Thyroid gland (tissue), 4 donors: ENCODE measurements around the gene TNFSF13B. TPM values are rescaled to one million over a fixed set of nuclear protein-coding genes. Genes with fewer than 3 reads are reported as not detected.

Experiments used
- DNase-seq, 2 donors: peaks; one replicate each; pipeline ENCODE4 v3.0.0-alpha.2; 2019
- H3K27ac ChIP-seq, 3 donors: fragments of 200-600 bp; sonication (generic); 1 replicate in 2 of 3; 2 replicates in 1 of 3; pipeline ENCODE4 v1.5.1; 2016 to 2019; ENCODE audit warnings: mild to moderate bottlenecking in 1 of 3, moderate library complexity in 1 of 3
- H3K27me3 ChIP-seq: fragments of 200-600 bp; sonication (generic); one replicate; pipeline ENCODE4 v1.5.1; 2019
- H3K36me3 ChIP-seq, 2 donors: fragments of 200-600 bp; sonication (generic); one replicate each; pipeline ENCODE4 v1.5.1; 2016 to 2019
- H3K4me1 ChIP-seq, 2 donors: fragments of 200-600 bp; sonication (generic); one replicate each; pipeline ENCODE4 v1.5.1; 2017 to 2019
- H3K4me3 ChIP-seq, 3 donors: fragments of 200-600 bp; sonication (generic); replicated peaks in 1 of 3; 1 replicate in 2 of 3; 2 replicates in 1 of 3; pipeline ENCODE4 v1.5.1; 2016; ENCODE audit warnings: mild to moderate bottlenecking in 1 of 3
- H3K9me3 ChIP-seq: fragments of 200-600 bp; sonication (generic); one replicate; pipeline ENCODE4 v1.5.1; 2017
- CTCF ChIP-seq, 6 experiments: fragments of 200-600 bp in 3 of 6; fragments of 450-650 bp in 3 of 6; sonication (generic) in 3 of 6; IDR thresholded peaks; one replicate each; pipeline ENCODE4 v1.5.1; 2016 to 2019; ENCODE audit warnings: antibody characterized with exemption in 6 of 6, mild to moderate bottlenecking in 2 of 6, inconsistent platforms in 1 of 6, moderate library complexity in 1 of 6
- POLR2A ChIP-seq, 2 donors: fragments of 450-650 bp; IDR thresholded peaks; one replicate each; pipeline ENCODE4 v1.6.1; 2017; ENCODE audit warnings: antibody characterized with exemption in 2 of 2, mild to moderate bottlenecking in 2 of 2, moderate library complexity in 1 of 2
- WGBS, 2 donors: methylation state at CpG; one replicate each; pipeline ENCODE4 v1.1.5; 2017; 5-methylcytosine and 5-hydroxymethylcytosine counted together
- intact Hi-C: fragments of 100-400 bp; cut with DNase I; formaldehyde crosslinking; loops from one replicate; pipeline ENCODE4 v1.15.1; 2023
- total RNA-seq, 4 donors: library from RNA; depleted of rRNA; stranded (reverse); fragments of >200 nt; gene quantifications; one replicate each; pipeline ENCODE4 v1.2.3, GENCODE V29; 2016

The TNFSF13B gene
- total RNA-seq, 4 donors from 2014 or later = 1.3 to 4.6 (median 2.6) TPM

- intact Hi-C loops = loop anchor here (10.0 kb wide), 1 partner anchor 572 kb away; no protein-coding TSS in a partner anchor
- TF ChIP-seq CTCF (IDR thresholded peaks at IDR 0.05) (no peak), POLR2A (IDR thresholded peaks at IDR 0.05) (no peak)
- 69 to 75% methylated on average over 2 of the region's 2 CpGs for WGBS, 2 donors
- Histone ChIP-seq H3K4me3 (no peak overlapping the region), H3K27me3 (no peaks in the 10 kb centered on the region), H3K4me1 (no peaks in the 10 kb centered on the region), H3K27ac (no peak overlapping the region), H3K9me3 (no peaks in the 10 kb centered on the region), H3K36me3 (no peaks in the 10 kb centered on the region)
- DNase-seq = no peak
These were observed 53.5 kb downstream of the TNFSF13B start for GRCh38 chr13:108323031-108323430.

- H3K4me3 ChIP-seq = no peak overlapping the region
- no peak for TF ChIP-seq CTCF (IDR thresholded peaks at IDR 0.05)
- no peak for TF ChIP-seq POLR2A (IDR thresholded peaks at IDR 0.05)
- no peak for DNase-seq
- intact Hi-C loops = loop anchor here (10.0 kb wide), 1 partner anchor 569 kb away; no protein-coding TSS in a partner anchor
- H3K36me3 ChIP-seq = no peaks in the 10 kb centered on the region
- no peaks in the 10 kb centered on the region for H3K4me1 ChIP-seq
- no peak overlapping the region for H3K27ac ChIP-seq
- H3K27me3 ChIP-seq = no peaks in the 10 kb centered on the region
- no peaks in the 10 kb centered on the region for H3K9me3 ChIP-seq
These were observed 56.3 kb downstream of the TNFSF13B start for GRCh38 chr13:108325863-108326262.

- no peaks in the 10 kb centered on the region for H3K4me1 ChIP-seq
- H3K9me3 ChIP-seq = no peaks in the 10 kb centered on the region
- DNase-seq = no peak
- no peak overlapping the region for H3K27ac ChIP-seq
- no peaks in the 10 kb centered on the region for H3K36me3 ChIP-seq
- TF ChIP-seq POLR2A (IDR thresholded peaks at IDR 0.05) (no peak), CTCF (IDR thresholded peaks at IDR 0.05) (no peak)
- H3K4me3 ChIP-seq = no peak overlapping the region
- intact Hi-C loops = loop anchor here (10.0 kb wide), 1 partner anchor 568 kb away; no protein-coding TSS in a partner anchor
- WGBS, 2 donors = 53 to 59% methylated on average over 6 of the region's 6 CpGs
- H3K27me3 ChIP-seq = no peaks in the 10 kb centered on the region
These were observed 56.8 kb downstream of the TNFSF13B start for GRCh38 chr13:108326309-108326708.

GRCh38 chr13:108328848-108329247 is 59.3 kb downstream of the TNFSF13B start:
- TF ChIP-seq CTCF (IDR thresholded peaks at IDR 0.05) = no peak
- no peak for TF ChIP-seq POLR2A (IDR thresholded peaks at IDR 0.05)
- H3K27me3 ChIP-seq = no peaks in the 10 kb centered on the region
- H3K4me3 ChIP-seq = no peak overlapping the region
- H3K9me3 ChIP-seq = no peaks in the 10 kb centered on the region
- no peak for DNase-seq
- WGBS, 2 donors = 94% methylated on average over 1 of the region's 1 CpG; no CpG with 5 or more reads in 1 of the 2 donors
- H3K36me3 ChIP-seq = no peaks in the 10 kb centered on the region
- no peaks in the 10 kb centered on the region for H3K4me1 ChIP-seq
- no peak overlapping the region for H3K27ac ChIP-seq
- intact Hi-C loops = loop anchor here (10.0 kb wide), 1 partner anchor 566 kb away; no protein-coding TSS in a partner anchor

- intact Hi-C loops = no loop called here
- 70 to 75% methylated on average over 5 of the region's 5 CpGs for WGBS, 2 donors
- TF ChIP-seq CTCF (IDR thresholded peaks at IDR 0.05) (no peak), POLR2A (IDR thresholded peaks at IDR 0.05) (no peak)
These were observed 63.3 kb downstream of the TNFSF13B start for GRCh38 chr13:108332791-108333190.

More at GRCh38 chr13:108332791-108333190, 63.3 kb downstream of the TNFSF13B start:
- no peaks in the 10 kb centered on the region for H3K9me3 ChIP-seq
- H3K27me3 ChIP-seq = no peaks in the 10 kb centered on the region
- H3K4me1 ChIP-seq = no peaks in the 10 kb centered on the region
- H3K4me3 ChIP-seq = no peak overlapping the region
- DNase-seq = no peak
- H3K36me3 ChIP-seq = no peaks in the 10 kb centered on the region
- H3K27ac ChIP-seq = no peak overlapping the region
